22Rv1 (cell line): ENCODE data around the gene GAB2.

ENCODE experiments used
- H3K27ac ChIP-seq: fragments of 450-650 bp; 2 replicates; pipeline ENCODE4 v1.5.1; 2017
- ZFX ChIP-seq: fragments of 450-650 bp; IDR thresholded peaks from 2 replicates; pipeline ENCODE4 v1.6.1; 2017; ENCODE audit warnings: antibody characterized with exemption, borderline replicate concordance
- TF ChIP-seq, protein P1 (sequence below): fragments of 450-650 bp; IDR thresholded peaks from 2 replicates; pipeline ENCODE4 v1.5.1; 2017; ENCODE audit warnings: mild to moderate bottlenecking

GAB2 gene

DNA sequence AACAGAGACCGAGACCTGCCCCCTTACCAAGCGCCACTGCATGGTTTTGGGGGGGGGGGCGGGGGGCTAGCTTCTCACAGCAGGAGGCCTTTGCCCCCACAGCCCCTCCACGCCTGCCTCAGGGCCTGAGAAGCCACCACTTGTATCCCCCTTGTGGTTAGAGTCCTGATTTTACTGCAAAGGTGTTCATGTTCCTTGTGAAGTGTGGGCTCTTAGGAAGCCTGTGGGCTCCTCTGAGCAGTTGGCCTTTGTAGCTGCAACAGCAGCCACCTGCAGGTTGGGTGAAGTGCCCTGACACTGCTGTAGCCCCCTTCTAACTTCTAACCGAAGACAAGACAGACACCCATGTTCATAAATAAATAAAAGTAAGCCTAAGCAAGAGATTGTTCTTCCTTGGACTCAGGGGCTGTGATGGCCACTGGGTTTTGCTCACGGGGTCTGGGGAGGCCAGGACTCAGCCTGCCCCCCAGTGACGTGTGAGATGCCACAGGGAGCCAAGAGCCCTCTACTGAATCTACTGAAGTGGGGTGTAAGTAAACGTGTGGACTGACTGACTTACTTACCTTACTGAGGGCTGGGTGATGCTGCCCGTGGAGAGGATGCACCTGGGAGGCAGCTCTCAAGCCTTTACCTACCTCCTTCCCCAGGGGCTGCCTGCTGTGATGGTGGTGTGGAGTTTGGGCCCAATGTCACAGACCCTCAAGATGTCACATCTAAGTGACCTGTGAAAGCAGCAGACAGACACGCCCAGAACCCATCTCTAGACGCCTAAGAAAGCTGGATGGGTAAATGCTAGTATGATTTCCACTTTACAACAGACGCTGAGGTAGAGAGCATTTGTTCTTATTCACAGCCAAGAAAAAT, 203.1 kb downstream of the GAB2 start:
- no peak overlapping the region for H3K27ac ChIP-seq
- TF ChIP-seq, protein P1, sequence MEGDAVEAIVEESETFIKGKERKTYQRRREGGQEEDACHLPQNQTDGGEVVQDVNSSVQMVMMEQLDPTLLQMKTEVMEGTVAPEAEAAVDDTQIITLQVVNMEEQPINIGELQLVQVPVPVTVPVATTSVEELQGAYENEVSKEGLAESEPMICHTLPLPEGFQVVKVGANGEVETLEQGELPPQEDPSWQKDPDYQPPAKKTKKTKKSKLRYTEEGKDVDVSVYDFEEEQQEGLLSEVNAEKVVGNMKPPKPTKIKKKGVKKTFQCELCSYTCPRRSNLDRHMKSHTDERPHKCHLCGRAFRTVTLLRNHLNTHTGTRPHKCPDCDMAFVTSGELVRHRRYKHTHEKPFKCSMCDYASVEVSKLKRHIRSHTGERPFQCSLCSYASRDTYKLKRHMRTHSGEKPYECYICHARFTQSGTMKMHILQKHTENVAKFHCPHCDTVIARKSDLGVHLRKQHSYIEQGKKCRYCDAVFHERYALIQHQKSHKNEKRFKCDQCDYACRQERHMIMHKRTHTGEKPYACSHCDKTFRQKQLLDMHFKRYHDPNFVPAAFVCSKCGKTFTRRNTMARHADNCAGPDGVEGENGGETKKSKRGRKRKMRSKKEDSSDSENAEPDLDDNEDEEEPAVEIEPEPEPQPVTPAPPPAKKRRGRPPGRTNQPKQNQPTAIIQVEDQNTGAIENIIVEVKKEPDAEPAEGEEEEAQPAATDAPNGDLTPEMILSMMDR, result no peak
- TF ChIP-seq ZFX, result no peak

DNA sequence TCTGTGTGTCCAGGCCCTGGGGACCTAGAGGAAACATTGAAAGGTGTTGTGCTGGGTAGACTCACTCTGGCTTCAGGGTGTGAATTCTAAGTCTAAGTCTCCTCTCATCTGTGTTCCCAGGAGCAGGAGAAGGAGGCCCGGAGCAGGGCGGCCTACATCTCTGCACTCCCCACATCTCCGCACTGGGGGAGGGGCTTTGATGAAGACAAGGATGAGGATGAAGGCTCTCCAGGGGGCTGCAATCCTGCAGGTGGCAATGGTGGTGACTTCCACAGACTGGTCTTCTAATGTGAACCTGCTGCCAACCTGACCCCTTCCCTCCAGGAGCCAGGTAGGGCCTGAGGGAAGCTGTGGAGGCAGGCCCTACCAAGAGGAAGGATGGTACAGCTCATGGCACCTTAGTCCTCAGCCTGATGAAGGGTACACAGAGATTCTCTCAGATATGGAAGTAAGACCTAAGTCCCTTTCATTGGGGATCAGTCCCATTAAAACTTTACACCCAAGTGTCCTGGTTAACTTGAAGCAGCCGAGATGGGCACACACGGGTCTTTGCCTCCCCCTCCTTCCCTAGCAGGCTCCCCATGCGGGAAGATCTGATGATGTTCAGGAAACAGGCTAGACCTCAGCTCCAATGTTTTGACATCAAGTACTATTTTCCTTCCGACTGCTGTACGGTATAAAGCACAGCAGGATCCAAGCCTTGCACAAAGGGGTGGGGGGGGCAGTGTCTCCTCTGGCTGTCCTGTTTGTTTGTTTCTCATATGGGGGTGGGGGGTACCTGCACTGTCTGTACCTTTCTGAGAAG, 203.9 kb downstream of the GAB2 start:
- H3K27ac ChIP-seq, result no peak overlapping the region
- TF ChIP-seq, protein P1, result no peak
- TF ChIP-seq ZFX, result no peak

DNA sequence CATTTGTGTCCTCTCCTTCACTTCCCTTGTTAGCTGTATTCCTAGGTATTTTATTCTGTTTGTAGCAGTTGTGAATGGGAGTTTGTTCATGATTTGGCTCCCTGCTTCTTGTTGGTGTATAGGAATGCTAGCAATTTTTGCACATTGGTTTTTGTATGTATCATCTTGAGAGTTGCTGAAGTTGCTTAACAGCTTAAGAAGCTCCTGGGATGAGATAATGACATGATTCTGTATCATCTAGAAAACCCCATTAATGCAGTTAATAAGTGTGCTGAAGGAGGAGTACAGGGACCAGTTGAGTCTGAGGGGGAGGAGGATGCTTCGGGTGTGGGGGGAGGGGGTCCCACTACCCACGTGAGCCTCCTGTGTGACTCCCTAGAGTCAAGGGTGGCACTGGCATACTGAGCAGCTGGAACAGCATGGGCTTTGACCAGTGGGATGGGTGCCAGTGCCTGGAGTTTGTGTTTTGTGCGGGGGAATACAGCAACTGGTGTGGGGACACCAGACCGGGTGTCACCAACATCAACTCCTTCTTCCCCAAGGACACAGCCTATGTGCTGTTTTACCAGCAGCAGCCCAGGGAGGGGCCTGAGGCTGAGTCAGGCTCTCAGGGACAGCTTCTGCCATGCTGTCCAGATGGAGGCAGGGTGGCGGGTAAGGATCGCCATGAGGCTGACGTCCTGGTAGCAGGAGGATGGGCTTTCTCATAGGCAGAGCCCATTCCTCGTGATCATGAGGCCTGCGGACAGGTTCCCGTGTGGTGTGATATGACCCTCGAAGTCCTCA, 204.8 kb downstream of the GAB2 start:
- no peak overlapping the region for H3K27ac ChIP-seq
- TF ChIP-seq, protein P1, result no peak
- no peak for TF ChIP-seq ZFX

DNA sequence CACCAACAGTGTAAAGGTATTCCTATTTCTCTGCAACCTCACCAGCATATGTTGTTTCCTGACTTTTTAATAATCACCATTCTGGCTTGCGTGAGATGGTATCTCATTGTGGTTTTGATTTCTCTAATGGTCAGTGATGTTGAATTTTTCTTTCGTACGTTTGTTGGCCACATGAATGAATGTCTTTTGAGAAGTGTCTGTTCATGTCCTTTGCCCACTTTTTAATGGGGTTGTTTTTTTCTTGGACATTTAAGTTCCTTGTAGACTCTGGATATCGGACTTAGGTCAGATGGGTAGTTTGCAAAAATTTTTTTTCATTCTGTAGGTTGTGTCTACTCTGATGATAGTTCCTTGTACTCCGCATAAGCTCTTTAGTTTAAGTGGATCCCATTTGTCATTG, 206.1 kb downstream of the GAB2 start:
- TF ChIP-seq, protein P1, result no peak
- TF ChIP-seq ZFX, result no peak
- no peak overlapping the region for H3K27ac ChIP-seq

DNA sequence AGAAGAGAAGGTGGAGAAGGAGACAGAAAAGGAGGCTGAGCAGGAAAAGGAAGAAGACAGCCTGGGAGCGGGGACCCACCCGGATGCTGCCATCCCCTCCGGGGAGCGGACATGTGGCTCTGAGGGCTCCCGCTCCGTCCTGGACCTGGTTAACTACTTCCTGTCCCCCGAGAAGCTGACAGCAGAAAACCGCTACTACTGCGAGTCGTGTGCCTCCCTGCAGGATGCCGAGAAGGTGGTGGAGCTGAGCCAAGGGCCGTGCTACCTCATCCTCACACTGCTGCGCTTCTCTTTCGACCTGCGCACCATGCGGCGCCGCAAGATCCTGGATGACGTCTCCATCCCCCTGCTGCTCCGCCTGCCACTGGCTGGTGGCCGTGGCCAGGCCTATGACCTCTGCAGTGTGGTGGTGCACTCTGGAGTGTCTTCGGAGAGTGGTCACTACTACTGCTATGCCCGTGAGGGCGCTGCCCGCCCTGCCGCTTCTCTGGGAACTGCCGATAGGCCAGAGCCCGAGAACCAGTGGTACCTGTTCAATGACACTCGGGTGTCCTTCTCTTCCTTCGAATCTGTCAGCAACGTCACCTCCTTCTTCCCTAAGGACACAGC, 207.5 kb downstream of the GAB2 start:
- no peak overlapping the region for H3K27ac ChIP-seq
- no peak for TF ChIP-seq ZFX
- TF ChIP-seq, protein P1, result no peak

DNA sequence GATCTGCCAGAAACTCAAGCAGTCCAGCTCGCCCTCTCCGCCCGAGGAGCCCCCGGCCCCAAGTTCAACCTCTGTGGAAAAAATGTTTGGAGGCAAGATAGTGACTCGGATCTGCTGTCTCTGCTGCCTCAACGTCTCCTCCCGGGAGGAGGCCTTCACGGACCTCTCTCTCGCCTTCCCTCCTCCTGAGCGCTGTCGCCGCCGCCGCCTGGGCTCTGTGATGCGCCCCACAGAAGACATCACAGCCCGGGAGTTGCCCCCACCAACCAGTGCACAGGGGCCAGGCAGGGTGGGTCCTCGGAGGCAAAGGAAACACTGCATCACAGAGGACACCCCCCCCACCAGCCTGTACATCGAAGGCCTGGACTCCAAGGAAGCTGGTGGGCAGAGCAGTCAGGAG, 208.1 kb downstream of the GAB2 start:
- TF ChIP-seq, protein P1, result no peak
- no peak for TF ChIP-seq ZFX

More for the DNA sequence above, 208.1 kb downstream of the GAB2 start:
- H3K27ac ChIP-seq, result no peak overlapping the region
